Mammary epithelial cell (primary cell): ENCODE measurements around the gene ARID3B.

Experiments used
- EZH2 ChIP-seq: IDR thresholded peaks from 2 replicates; pipeline ENCODE4 v1.6.1; 2012; ENCODE audit warnings: low read length, inconsistent platforms, borderline replicate concordance
- TF ChIP-seq, protein P1 (sequence below), 2 donors: IDR thresholded peaks in 1 of 2; conservative IDR thresholded peaks in 1 of 2; 2 replicates each; pipeline ENCODE4 v1.5.1; 2011 to 2012; ENCODE audit warnings: inconsistent platforms in 2 of 2, low read length in 2 of 2, mild to moderate bottlenecking in 2 of 2, control low read depth in 1 of 2, low read depth in 1 of 2; ENCODE audit not compliant: insufficient read depth in 1 of 2; ENCODE audit errors: extremely low read depth in 1 of 2

DNA sequence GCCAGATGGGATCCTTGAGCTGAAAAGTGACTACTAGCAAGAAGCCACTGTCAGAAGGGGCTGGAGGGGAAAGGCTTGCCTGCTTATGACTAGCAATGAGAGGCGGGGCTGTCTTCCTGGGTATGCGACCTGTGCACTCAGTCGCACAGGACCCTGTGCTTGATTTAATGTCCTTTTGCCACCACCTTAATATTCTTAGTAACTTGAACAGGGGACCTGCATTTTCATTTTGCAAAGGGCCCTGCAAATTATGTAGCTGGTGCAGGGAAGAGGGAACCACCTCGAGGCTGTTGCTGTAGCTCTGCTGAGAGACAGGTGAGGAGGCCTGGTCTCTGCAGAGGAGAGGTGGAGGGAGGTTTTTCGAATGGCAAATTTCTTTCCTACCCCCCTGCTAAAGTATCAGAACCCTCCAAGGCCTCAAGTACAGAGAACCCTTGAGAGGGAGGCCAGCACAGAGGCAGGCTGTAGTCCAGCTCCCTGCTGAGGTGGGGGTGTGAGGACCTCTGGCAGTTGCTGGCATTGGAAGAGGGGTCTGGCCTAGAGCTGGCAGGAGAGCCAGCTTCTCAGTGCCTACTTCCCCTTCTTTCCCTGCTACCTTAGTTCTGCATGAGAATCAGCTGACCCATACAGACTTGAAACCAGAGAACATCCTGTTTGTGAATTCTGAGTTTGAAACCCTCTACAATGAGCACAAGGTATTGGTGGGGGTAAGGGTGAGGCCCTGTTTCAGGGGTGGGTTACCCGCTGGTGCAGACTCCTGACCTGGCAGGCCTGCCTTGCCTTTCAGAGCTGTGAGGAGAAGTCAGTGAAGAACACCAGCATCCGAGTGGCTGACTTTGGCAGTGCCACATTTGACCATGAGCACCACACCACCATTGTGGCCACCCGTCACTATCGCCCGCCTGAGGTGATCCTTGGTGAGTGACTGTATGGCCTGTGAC, 86.0 kb downstream of the ARID3B start:
- TF ChIP-seq, protein P1, sequence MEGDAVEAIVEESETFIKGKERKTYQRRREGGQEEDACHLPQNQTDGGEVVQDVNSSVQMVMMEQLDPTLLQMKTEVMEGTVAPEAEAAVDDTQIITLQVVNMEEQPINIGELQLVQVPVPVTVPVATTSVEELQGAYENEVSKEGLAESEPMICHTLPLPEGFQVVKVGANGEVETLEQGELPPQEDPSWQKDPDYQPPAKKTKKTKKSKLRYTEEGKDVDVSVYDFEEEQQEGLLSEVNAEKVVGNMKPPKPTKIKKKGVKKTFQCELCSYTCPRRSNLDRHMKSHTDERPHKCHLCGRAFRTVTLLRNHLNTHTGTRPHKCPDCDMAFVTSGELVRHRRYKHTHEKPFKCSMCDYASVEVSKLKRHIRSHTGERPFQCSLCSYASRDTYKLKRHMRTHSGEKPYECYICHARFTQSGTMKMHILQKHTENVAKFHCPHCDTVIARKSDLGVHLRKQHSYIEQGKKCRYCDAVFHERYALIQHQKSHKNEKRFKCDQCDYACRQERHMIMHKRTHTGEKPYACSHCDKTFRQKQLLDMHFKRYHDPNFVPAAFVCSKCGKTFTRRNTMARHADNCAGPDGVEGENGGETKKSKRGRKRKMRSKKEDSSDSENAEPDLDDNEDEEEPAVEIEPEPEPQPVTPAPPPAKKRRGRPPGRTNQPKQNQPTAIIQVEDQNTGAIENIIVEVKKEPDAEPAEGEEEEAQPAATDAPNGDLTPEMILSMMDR (conservative IDR thresholded peaks at IDR 0.05 in 1 of 2, IDR thresholded peaks at IDR 0.05 in 1 of 2; ENCODE audit: extremely low read depth in 1 of 2, insufficient read depth in 1 of 2, low read depth in 1 of 2, low read length in 2 of 2) = no peak
- TF ChIP-seq EZH2 = no peak
